Skin epidermis (tissue), 12 donors: Measurements from ENCODE around the gene DESI2.
"Not testable (repeated sequence)": the region's sequence is repeated elsewhere in the genome, so short reads cannot be mapped to it uniquely, and the experiment has no call there.

Source experiments
- H3K27ac ChIP-seq, 21 experiments: fragments of 200-600 bp; sonication (generic) in 11 of 21; one replicate each; pipeline ENCODE4 v1.5.0; 2020; ENCODE audit warnings: mild to moderate bottlenecking in 3 of 21, inconsistent platforms in 2 of 21, moderate library complexity in 2 of 21
- H3K4me3 ChIP-seq, 7 experiments: fragments of 200-600 bp; sonication (generic) in 2 of 7; one replicate each; pipeline ENCODE4 v1.5.0; 2020; ENCODE audit warnings: inconsistent platforms in 2 of 7, mild to moderate bottlenecking in 2 of 7, moderate library complexity in 1 of 7

The DESI2 gene

DNA sequence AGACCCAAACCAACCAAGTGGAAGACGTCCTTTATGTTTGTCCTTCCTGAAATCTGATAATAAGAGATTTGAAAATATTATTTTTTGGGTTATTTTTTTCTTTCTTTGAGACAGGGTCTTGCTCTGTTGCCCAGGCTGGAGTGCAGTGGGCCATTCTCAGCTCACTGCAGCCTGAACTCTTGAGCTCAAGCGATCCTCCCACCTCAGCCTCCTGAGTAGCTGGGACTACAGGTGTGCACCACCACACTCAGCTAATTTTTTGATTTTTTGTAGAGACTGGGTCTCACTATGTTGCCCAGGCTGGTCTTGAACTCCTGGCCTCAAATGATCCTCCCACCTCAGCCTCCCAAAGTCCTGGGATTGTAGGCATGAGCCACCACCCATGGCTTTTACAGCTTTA lies 86.2 kb downstream of the DESI2 start:
- not testable (repeated sequence) for H3K4me3 ChIP-seq
- H3K27ac ChIP-seq: peak overlapping the region in 2 of 21 experiments; percentile 21 to 31

DNA sequence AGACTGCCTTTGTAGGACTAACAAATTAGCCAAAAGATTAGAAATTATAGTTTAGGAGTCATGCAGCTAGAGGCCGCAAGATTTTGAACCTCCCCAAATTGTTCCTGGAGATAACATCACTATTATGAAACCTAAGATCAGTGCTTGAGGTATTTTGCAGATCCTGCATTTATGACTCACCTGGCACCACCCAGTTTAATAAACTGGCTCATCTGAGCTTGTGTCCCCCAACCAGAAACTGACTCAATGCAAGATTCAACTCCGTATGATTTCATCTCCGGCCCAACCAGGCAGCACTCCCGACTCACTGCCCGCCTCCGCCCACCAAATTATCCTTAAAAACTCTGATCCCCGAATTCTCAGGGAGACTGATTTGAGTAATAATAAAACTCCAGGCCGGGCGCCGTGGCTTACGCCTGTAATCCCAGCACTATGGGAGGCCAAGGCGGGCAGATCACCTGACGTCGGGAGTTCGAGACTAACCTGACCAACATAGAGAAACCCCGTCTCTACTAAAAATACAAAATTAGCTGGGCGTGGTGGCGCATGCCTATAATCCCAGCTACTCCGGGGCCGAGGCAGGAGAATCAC lies 87.2 kb downstream of the DESI2 start:
- H3K4me3 ChIP-seq: not testable (repeated sequence)

DNA sequence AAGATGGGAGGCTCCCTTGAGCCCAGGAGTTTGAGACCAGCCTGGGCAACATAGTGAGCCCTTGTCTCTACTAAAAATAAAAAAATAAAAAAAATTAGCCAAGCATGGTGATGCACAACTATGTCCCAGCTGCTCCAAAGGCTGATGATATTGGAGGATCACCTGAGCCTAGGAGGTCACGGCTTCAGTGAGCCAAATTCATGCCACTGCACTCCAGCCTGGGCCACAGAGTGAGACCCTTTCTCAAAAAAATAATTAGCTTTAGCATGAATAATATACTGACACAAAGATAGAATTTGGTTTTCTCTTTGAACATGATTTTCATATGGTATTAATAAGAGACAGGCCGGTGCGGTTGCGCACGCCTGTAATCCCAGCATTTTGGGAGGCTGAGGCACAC lies 88.8 kb downstream of the DESI2 start:
- Histone ChIP-seq H3K27ac (no peak overlapping the region), H3K4me3 (no peak overlapping the region)

More for the DNA sequence above, 87.2 kb downstream of the DESI2 start:
- H3K27ac ChIP-seq: peak overlapping the region in 2 of 21 experiments; percentile 11 to 31

DNA sequence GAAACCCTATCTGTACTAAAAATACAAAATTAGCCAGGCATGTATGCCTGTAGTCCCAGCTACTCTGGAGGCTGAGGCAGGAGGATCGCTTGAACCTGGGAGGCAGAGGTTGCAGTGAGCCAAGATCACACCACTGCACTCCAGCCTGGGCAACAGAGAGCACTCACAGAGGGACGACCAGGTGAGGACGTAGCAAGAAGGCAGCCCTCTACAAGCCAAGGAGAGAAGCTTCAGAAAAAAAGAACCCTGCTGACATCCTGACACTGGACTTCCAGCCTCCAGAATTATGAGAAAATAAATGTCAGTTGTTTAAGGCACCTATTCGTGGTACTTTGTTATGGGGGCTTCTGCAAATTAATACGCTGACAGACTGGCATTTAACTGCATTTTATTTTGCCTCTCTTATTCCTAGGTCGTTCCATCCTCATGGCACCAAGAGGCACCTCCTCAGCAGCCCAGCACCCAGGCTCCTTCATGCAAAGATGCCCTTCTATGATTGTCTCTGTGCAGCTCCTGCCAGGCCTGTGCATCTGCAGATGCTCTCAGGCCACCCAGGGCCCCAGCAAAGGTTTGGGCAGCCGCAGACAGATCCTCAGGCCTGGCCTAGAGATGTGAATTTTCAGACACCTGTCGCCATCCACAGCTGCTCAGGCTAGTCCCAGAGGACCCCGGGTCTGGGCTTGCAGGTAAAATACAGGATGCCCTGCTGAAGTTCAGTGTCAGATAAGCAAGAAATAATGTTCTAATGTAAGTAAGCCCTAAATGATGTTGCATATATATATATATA lies 96.5 kb downstream of the DESI2 start:
- Histone ChIP-seq H3K27ac (no peak overlapping the region), H3K4me3 (no peak overlapping the region)

DNA sequence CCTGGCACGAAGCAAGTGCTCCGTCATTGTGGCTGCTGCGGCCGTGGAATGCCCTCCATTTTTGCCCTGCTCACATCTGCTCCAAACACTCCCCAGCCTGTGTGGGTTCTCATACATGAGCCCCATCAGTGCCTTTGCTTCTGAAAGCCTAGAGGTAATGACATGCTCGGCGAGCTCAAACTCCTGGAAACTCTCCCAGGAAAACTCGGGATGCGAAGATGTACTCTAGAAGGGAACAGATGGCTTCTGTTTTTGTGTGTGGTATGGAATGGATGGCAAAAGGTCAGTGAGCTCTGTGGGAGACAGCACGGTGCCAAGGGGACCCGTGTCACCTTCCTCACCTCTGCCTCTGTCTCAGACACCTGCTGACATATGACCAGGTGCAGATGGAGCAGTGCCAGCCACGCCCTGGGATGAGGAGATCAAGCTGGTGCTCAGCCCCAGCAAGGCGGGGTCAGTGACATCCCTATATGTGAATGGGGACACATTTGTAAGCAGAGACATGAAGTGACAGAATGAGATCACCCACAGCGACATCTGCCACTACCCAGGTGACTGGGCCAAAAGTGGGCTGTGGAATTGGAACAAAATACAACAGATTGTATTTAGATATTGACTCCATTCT lies 98.5 kb downstream of the DESI2 start:
- H3K4me3 ChIP-seq: no peak overlapping the region
- H3K27ac ChIP-seq: no peak overlapping the region

DNA sequence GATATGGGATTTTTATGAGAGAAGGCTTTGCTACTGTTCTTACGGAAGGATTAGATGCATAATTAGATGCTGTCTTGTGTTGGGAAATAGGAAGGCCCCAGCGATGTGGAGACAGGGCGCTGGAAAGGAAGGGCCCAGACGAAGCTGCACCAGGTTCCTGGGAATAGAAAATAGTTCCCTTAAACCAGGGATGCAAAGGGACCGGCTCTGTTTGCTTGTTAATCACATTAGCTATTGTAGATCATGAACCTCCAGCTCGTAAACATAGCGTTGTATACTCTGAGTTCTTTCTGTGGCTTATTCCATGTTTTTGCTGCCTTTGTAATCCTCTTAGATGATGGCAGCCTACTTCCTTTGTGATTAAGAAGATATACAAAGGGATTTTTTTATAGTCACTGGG lies 102.7 kb downstream of the DESI2 start:
- Histone ChIP-seq H3K27ac (no peak overlapping the region), H3K4me3 (no peak overlapping the region)

DNA sequence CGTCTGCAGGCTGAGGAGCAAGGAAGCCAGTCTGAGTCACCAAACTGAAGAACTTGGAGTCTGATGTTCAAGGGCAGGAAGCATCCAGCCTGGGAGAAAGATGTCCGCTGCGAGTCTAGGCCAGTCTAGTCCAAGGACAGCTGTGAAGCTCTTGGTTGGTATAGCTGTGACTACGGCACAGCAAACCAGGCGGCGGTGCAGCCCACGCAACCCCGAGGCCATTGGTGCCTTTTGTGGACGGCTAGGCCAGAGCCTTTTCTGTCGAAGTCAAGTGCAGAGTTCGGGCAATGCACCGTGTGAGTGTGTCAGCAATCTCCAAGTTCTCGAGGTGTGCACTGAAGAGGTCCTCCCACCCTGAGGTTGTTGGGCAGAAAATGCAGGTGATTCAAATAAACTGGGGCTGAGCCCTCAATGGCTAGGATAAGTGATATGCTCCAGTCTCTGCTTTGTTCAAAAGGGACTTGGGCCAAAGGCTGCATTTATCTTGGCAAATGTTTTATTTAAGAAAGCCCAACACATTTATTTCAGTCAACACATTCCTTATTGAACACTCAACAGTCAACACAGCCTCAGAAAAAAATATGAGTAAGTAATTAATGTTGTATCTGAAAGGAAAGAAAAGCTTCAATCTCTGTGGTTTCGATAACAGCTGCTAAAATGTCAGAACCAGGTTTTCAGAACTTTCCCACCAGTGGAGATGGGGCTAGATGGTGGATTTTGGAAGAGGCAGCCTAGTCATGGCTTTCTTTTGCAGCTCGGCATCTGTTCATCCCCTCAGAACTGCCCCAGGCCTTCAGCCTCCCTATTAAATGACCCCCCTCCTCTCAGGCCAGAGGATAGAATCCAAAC lies 104.4 kb downstream of the DESI2 start:
- no peak overlapping the region for H3K27ac ChIP-seq
- H3K4me3 ChIP-seq: no peak overlapping the region
